HCT116 (cell line): Measurements from ENCODE around the gene ARSG. TPM values are rescaled to one million over a fixed set of nuclear protein-coding genes. Genes with fewer than 3 reads are reported as not detected.

Source experiments
- ATAC-seq: fragments of 200-7000 bp; cut with Tn5 transposase; 2 replicates; pipeline ENCODE4 v1.9.1; 2020; ENCODE audit warnings: mild to moderate bottlenecking, moderate library complexity
- BruUV-seq: library from RNA; stranded (reverse); fragments of 400-500 nt; replicated peaks from 2 replicates; lab custom pipeline; 2021; lab: Mats Ljungman, UMichigan
- CTCF ChIA-PET: fragments of 300-600 bp; sonication (Branson Sonifier 250); formaldehyde crosslinking; loops from one replicate; lab custom pipeline; 2021; ENCODE audit warnings: antibody characterized with exemption; lab: Charles Lee
- POLR2A ChIA-PET: fragments of 300-600, 350-600 bp; sonication (Branson Sonifier 250); formaldehyde crosslinking; loops from one replicate; lab custom pipeline; 2021; ENCODE audit warnings: antibody characterized with exemption; lab: Charles Lee
- RAD21 ChIA-PET, 2 experiments: fragments of 300-600 bp; sonication (Branson Sonifier 250); formaldehyde crosslinking; loops; one replicate each; lab custom pipeline; 2023; ENCODE audit warnings: low total read pairs in 2 of 2; ENCODE audit not compliant: uncharacterized antibody in 2 of 2, unreplicated experiment in 2 of 2, low non-redundant PET in 1 of 2; lab: Charles Lee
- DNase-seq: peaks from one replicate; pipeline ENCODE4 v3.0.0-alpha.2; 2010; ENCODE audit warnings: low read depth, low spot score
- H2AFZ ChIP-seq: fragments of 200-600 bp; shearing (Covaris generic), sonication (generic); 2 replicates; pipeline ENCODE4 v1.6.1; 2017; ENCODE audit warnings: low read depth, mixed run types, mixed read lengths, antibody characterized with exemption, low read length; ENCODE audit not compliant: poor library complexity, severe bottlenecking
- H3K27ac ChIP-seq: 2 replicates; pipeline ENCODE4 v1.5.1; 2012; ENCODE audit warnings: low read depth, low read length
- H3K27me3 ChIP-seq: fragments of 200-600 bp; sonication (generic); 2 replicates; pipeline ENCODE4 v1.6.1; 2016; ENCODE audit warnings: mixed run types, low read length, mixed read lengths; ENCODE audit not compliant: insufficient read depth
- H3K36me3 ChIP-seq, 2 experiments: fragments of 200-500 bp in 1 of 2; fragments of 200-600 bp in 1 of 2; sonication (Bioruptor generic) in 1 of 2; sonication (generic) in 1 of 2; 2 replicates each; pipeline versions ENCODE4 v1.5.1 to v1.6.1; 2014 to 2016; ENCODE audit warnings: low read length in 2 of 2, inconsistent platforms in 1 of 2, mixed read lengths in 1 of 2, mixed run types in 1 of 2; ENCODE audit not compliant: insufficient read depth in 2 of 2, control insufficient read depth in 1 of 2
- H3K4me1 ChIP-seq, 2 experiments: fragments of 200-600 bp in 1 of 2; sonication (generic) in 1 of 2; 2 replicates each; pipeline versions ENCODE4 v1.5.1 to v1.6.1; 2012 to 2017; ENCODE audit warnings: low read length in 2 of 2, inconsistent platforms in 1 of 2, mild to moderate bottlenecking in 1 of 2, mixed read lengths in 1 of 2, mixed run types in 1 of 2, moderate library complexity in 1 of 2; ENCODE audit not compliant: insufficient read depth in 2 of 2, control insufficient read depth in 1 of 2
- H3K4me2 ChIP-seq: fragments of 200-600 bp; sonication (generic); 2 replicates; pipeline ENCODE4 v1.6.1; 2017; ENCODE audit warnings: mixed run types, low read length, mixed read lengths
- H3K4me3 ChIP-seq, 2 experiments: fragments of 200-600 bp in 1 of 2; sonication (generic) in 1 of 2; replicated peaks in 1 of 2; 2 replicates each; pipeline ENCODE4 v1.5.1; 2011 to 2016; ENCODE audit warnings: low read length in 2 of 2, control low read depth in 1 of 2, low read depth in 1 of 2, mild to moderate bottlenecking in 1 of 2, mixed read lengths in 1 of 2, mixed run types in 1 of 2
- H3K79me2 ChIP-seq: fragments of 200-600 bp; sonication (generic); 2 replicates; pipeline ENCODE4 v1.6.1; 2017; ENCODE audit warnings: mild to moderate bottlenecking, mixed run types, low read length, moderate library complexity, mixed read lengths; ENCODE audit not compliant: insufficient read depth
- H3K9ac ChIP-seq: fragments of 200-600 bp; sonication (generic); 2 replicates; pipeline ENCODE4 v1.6.1; 2016; ENCODE audit warnings: low read length, mixed read lengths
- H3K9me2 ChIP-seq: fragments of 200-600 bp; sonication (generic), shearing (Covaris generic); 2 replicates; pipeline ENCODE4 v1.6.1; 2017; ENCODE audit warnings: mixed run types, mild to moderate bottlenecking, moderate library complexity; ENCODE audit not compliant: insufficient read depth
- H3K9me3 ChIP-seq, 2 experiments: fragments of 200-500 bp in 1 of 2; fragments of 200-600 bp in 1 of 2; sonication (Bioruptor generic) in 1 of 2; sonication (generic) in 1 of 2; 2 replicates each; pipeline ENCODE4 v1.6.1; 2014 to 2017; ENCODE audit warnings: low read length in 2 of 2, mixed read lengths in 2 of 2, inconsistent platforms in 1 of 2, low read depth in 1 of 2, mild to moderate bottlenecking in 1 of 2, mixed run types in 1 of 2, moderate library complexity in 1 of 2; ENCODE audit not compliant: control insufficient read depth in 1 of 2, insufficient read depth in 1 of 2
- H4K20me1 ChIP-seq: fragments of 200-600 bp; sonication (generic), shearing (Covaris generic); 2 replicates; pipeline ENCODE4 v1.6.1; 2017; ENCODE audit warnings: mixed run types, mild to moderate bottlenecking, moderate library complexity; ENCODE audit not compliant: insufficient read depth
- CEBPB ChIP-seq: IDR thresholded peaks from 2 replicates; pipeline ENCODE4 v1.6.1; 2012; ENCODE audit warnings: low read depth
- EGR1 ChIP-seq: IDR thresholded peaks from 2 replicates; pipeline ENCODE4 v1.6.1; 2012; ENCODE audit warnings: low read depth
- ELF1 ChIP-seq: IDR thresholded peaks from 2 replicates; pipeline ENCODE4 v1.6.1; 2012; ENCODE audit warnings: low read depth, borderline replicate concordance
- EZH2 ChIP-seq: fragments of 200-600 bp; sonication (generic); IDR thresholded peaks from 2 replicates; pipeline ENCODE4 v1.6.1; 2017; ENCODE audit warnings: antibody characterized with exemption, mixed run types
- FOSL1 ChIP-seq: IDR thresholded peaks from 2 replicates; pipeline ENCODE4 v1.6.1; 2012; ENCODE audit warnings: low read depth
- JUND ChIP-seq: IDR thresholded peaks from 2 replicates; pipeline ENCODE4 v1.6.1; 2012
- POLR2A ChIP-seq: IDR thresholded peaks from 2 replicates; pipeline ENCODE4 v1.7.0; 2011; ENCODE audit warnings: borderline replicate concordance; ENCODE audit not compliant: insufficient read depth, insufficient read length; ENCODE audit errors: extremely low read depth
- POLR2AphosphoS5 ChIP-seq: IDR thresholded peaks from 2 replicates; pipeline ENCODE4 v1.6.1; 2011; ENCODE audit warnings: mild to moderate bottlenecking, low read depth, low read length, moderate library complexity
- RAD21 ChIP-seq: IDR thresholded peaks from 2 replicates; pipeline ENCODE4 v1.6.1; 2012; ENCODE audit warnings: low read depth, mild to moderate bottlenecking
- SIN3A ChIP-seq: IDR thresholded peaks from 2 replicates; pipeline ENCODE4 v1.6.1; 2012; ENCODE audit warnings: low read depth
- SP1 ChIP-seq: IDR thresholded peaks from 2 replicates; pipeline ENCODE4 v1.6.1; 2012; ENCODE audit warnings: low read depth
- SRF ChIP-seq: IDR thresholded peaks from 2 replicates; pipeline ENCODE4 v1.6.1; 2012; ENCODE audit warnings: low read depth
- TCF7L2 ChIP-seq: IDR thresholded peaks from 2 replicates; pipeline ENCODE4 v1.7.0; 2011; ENCODE audit warnings: borderline replicate concordance, inconsistent platforms; ENCODE audit not compliant: insufficient read depth, insufficient read length; ENCODE audit errors: extremely low read depth
- YY1 ChIP-seq: IDR thresholded peaks from 2 replicates; pipeline ENCODE4 v1.6.1; 2011; ENCODE audit warnings: low read length, low read depth, moderate library complexity, mild to moderate bottlenecking; ENCODE audit not compliant: insufficient replicate concordance; ENCODE audit errors: extremely low read depth
- ZFX ChIP-seq: fragments of 450-650 bp; IDR thresholded peaks from 2 replicates; pipeline ENCODE4 v1.6.1; 2017
- intact Hi-C: fragments of 100-400 bp; cut with micrococcal nuclease; formaldehyde crosslinking; loops from 2 replicates; pipeline ENCODE4 v1.10.0; 2022
- total RNA-seq: library from RNA; stranded (reverse); gene quantifications from one replicate; pipeline ENCODE4 v1.2.1, GENCODE V29; 2021; ENCODE audit not compliant: unreplicated experiment
- TF ChIP-seq, protein P1 (sequence below): IDR thresholded peaks from 2 replicates; pipeline ENCODE4 v1.6.1; 2012
- TF ChIP-seq, protein P2 (sequence below), 3 experiments: fragments of 200-600 bp in 1 of 3; sonication (generic) in 1 of 3; IDR thresholded peaks in 2 of 3; conservative IDR thresholded peaks in 1 of 3; 2 replicates each; pipeline ENCODE4 v1.5.1; 2012 to 2017; ENCODE audit warnings: low read depth in 2 of 3, low read length in 2 of 3, antibody characterized with exemption in 1 of 3, borderline replicate concordance in 1 of 3, control low read depth in 1 of 3, mild to moderate bottlenecking in 1 of 3, mixed read lengths in 1 of 3, mixed run types in 1 of 3, moderate library complexity in 1 of 3; ENCODE audit not compliant: insufficient read depth in 1 of 3
- TF ChIP-seq, protein P3 (sequence below): IDR thresholded peaks from 2 replicates; pipeline ENCODE4 v1.6.1; 2012; ENCODE audit warnings: low read depth

ARSG gene
- total RNA-seq, 1 experiment from 2014 or later: 17.1 TPM

DNA sequence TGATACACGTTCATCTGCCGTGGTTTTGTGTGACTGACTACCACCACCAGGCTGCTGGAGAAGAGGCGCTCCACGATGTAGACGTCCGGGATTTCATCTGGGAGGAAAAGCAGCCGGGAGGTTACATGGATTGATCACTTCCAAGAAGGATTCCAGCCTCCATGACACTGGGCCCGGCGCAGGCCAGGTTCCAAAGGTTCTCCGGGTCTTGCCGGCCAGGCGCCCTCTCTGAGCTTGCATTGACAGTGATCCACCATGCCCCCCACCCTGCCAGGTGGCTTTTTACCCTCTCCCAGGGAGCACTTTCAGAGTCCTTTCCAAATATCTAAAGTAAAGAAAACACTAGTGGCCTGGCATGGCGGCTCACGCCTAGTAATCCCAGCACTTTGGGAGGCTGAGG lies 159.5 kb downstream of the ARSG start:
- intact Hi-C loops: no loop called here
- TF ChIP-seq, protein P1, sequence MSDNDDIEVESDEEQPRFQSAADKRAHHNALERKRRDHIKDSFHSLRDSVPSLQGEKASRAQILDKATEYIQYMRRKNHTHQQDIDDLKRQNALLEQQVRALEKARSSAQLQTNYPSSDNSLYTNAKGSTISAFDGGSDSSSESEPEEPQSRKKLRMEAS: no peak
- TF ChIP-seq JUND: no peak
- no peak for TF ChIP-seq ELF1
- TF ChIP-seq, protein P2, sequence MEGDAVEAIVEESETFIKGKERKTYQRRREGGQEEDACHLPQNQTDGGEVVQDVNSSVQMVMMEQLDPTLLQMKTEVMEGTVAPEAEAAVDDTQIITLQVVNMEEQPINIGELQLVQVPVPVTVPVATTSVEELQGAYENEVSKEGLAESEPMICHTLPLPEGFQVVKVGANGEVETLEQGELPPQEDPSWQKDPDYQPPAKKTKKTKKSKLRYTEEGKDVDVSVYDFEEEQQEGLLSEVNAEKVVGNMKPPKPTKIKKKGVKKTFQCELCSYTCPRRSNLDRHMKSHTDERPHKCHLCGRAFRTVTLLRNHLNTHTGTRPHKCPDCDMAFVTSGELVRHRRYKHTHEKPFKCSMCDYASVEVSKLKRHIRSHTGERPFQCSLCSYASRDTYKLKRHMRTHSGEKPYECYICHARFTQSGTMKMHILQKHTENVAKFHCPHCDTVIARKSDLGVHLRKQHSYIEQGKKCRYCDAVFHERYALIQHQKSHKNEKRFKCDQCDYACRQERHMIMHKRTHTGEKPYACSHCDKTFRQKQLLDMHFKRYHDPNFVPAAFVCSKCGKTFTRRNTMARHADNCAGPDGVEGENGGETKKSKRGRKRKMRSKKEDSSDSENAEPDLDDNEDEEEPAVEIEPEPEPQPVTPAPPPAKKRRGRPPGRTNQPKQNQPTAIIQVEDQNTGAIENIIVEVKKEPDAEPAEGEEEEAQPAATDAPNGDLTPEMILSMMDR (IDR thresholded peaks at IDR 0.05 in 2 of 3, conservative IDR thresholded peaks at IDR 0.05 in 1 of 3; ENCODE audit: borderline replicate concordance in 1 of 3, insufficient read depth in 1 of 3, low read depth in 2 of 3, low read length in 2 of 3): no peak
- TF ChIP-seq CEBPB: no peak
- TF ChIP-seq SP1: no peak
- TF ChIP-seq POLR2A: no peak
- TF ChIP-seq, protein P3, sequence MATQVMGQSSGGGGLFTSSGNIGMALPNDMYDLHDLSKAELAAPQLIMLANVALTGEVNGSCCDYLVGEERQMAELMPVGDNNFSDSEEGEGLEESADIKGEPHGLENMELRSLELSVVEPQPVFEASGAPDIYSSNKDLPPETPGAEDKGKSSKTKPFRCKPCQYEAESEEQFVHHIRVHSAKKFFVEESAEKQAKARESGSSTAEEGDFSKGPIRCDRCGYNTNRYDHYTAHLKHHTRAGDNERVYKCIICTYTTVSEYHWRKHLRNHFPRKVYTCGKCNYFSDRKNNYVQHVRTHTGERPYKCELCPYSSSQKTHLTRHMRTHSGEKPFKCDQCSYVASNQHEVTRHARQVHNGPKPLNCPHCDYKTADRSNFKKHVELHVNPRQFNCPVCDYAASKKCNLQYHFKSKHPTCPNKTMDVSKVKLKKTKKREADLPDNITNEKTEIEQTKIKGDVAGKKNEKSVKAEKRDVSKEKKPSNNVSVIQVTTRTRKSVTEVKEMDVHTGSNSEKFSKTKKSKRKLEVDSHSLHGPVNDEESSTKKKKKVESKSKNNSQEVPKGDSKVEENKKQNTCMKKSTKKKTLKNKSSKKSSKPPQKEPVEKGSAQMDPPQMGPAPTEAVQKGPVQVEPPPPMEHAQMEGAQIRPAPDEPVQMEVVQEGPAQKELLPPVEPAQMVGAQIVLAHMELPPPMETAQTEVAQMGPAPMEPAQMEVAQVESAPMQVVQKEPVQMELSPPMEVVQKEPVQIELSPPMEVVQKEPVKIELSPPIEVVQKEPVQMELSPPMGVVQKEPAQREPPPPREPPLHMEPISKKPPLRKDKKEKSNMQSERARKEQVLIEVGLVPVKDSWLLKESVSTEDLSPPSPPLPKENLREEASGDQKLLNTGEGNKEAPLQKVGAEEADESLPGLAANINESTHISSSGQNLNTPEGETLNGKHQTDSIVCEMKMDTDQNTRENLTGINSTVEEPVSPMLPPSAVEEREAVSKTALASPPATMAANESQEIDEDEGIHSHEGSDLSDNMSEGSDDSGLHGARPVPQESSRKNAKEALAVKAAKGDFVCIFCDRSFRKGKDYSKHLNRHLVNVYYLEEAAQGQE: no peak
- no peak for TF ChIP-seq POLR2AphosphoS5
- no peak for TF ChIP-seq ZFX
- no peak for TF ChIP-seq EGR1
- TF ChIP-seq EZH2: no peak
- TF ChIP-seq FOSL1: no peak
- TF ChIP-seq RAD21: no peak
- TF ChIP-seq YY1: no peak
- TF ChIP-seq SRF: no peak
- TF ChIP-seq TCF7L2: no peak
- no peak for TF ChIP-seq SIN3A
- Histone ChIP-seq H3K27me3 (no peaks in the 10 kb centered on the region), H3K4me3 (no peak overlapping the region), H3K27ac (no peak overlapping the region), H3K9me3 (no peaks in the 10 kb centered on the region), H3K79me2 (no peaks in the 10 kb centered on the region), H3K9ac (no peak overlapping the region), H3K4me2 (no peak overlapping the region), H3K9me2 (no peaks in the 10 kb centered on the region), H3K4me1 (peaks cover 3 to 5% of the 10 kb centered on the region in 2 experiments), H4K20me1 (no peaks in the 10 kb centered on the region), H2AFZ (no peak overlapping the region), H3K36me3 (no peaks in the 10 kb centered on the region)
- RAD21 ChIA-PET: no interaction called here
- POLR2A ChIA-PET: no interaction called here
- ATAC-seq (no peak), DNase-seq (no peak)
- CTCF ChIA-PET: interaction anchor here (0.6 kb wide), 1 partner anchor 320 kb away, joined by 3 read pairs; no protein-coding TSS in a partner anchor
- no TSS peak for BruUV-seq
